Activated CD4-positive, alpha-beta memory T cell treated with anti-CD3 and anti-CD28 coated beads for 36 hours (primary cell): ENCODE measurements around the gene ACP4. TPM values are rescaled to one million over a fixed set of nuclear protein-coding genes. Genes with fewer than 3 reads are reported as not detected.
A peak's percentile ranks its signal among the peaks of the same experiment; 100 is the strongest.

Source experiments
- CTCF ChIA-PET: fragments of 350-600 bp; sonication (Branson Sonifier 250); formaldehyde crosslinking; loops from one replicate; lab custom pipeline; 2021; ENCODE audit warnings: antibody characterized with exemption, inconsistent platforms; lab: Charles Lee
- POLR2A ChIA-PET: fragments of 350-600 bp; sonication (Branson Sonifier 250); formaldehyde crosslinking; loops from one replicate; lab custom pipeline; 2021; ENCODE audit warnings: antibody characterized with exemption; lab: Charles Lee
- DNase-seq: peaks from one replicate; pipeline ENCODE4 v3.0.0-alpha.2; 2020
- H3K27ac Mint-ChIP-seq: one replicate; pipeline ENCODE4 v1.8.0; 2021; ENCODE audit warnings: mixed read lengths
- H3K27me3 Mint-ChIP-seq: one replicate; pipeline ENCODE4 v1.8.0; 2021; ENCODE audit warnings: mixed read lengths
- H3K36me3 Mint-ChIP-seq: one replicate; pipeline ENCODE4 v1.8.0; 2021; ENCODE audit warnings: mixed read lengths
- H3K4me1 Mint-ChIP-seq: one replicate; pipeline ENCODE4 v1.8.0; 2021; ENCODE audit warnings: low read depth, mixed read lengths
- H3K4me3 Mint-ChIP-seq: one replicate; pipeline ENCODE4 v1.8.0; 2021; ENCODE audit warnings: mild to moderate bottlenecking, mixed read lengths
- H3K9me3 Mint-ChIP-seq: one replicate; pipeline ENCODE4 v1.8.0; 2021; ENCODE audit warnings: mixed read lengths
- intact Hi-C: fragments of 100-400 bp; cut with micrococcal nuclease; formaldehyde crosslinking; loops from one replicate; pipeline ENCODE4 v1.15.1; 2023
- total RNA-seq, 2 experiments: library from RNA; stranded (reverse); gene quantifications; one replicate each; pipeline ENCODE4 v1.2.3, GENCODE V29; 2021

The ACP4 gene
- total RNA-seq, 2 experiments from 2014 or later: not detected

DNA sequence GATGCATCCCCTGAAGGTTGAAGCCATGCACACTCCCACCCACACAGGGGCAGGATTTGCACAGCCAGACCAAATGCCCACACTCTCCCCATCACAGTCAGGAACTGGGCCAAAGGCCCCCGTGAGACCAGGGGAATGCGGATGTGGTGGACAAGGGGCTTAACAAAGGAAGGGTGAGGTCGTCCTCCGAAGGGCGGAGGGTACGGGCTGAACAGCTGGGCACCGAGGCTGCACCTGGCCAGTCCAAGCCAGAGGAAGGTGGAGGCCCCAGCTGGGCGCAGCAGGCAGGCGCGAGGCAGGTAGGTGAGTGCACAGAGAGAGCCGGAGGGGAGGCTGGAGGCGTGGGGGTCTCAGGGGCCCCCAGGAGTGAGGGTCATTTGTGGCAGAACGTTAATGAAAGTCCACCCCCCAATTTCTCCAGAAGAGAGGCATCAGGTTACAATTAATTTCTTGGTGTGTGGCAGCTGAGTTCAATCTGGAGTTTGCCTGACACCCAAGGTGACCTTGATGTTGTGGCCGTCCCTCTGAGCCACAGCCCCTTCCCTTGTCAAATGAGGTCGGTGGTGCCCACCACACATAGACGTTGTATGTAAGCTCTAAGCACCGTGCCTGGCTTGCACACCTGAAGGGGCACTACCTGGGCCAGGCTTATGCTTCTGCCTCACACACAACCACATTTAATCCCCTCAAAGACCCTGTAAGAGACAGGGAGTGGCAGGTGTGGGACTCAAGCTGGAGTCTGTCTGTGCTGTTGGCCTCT lies 40.2 kb downstream of the ACP4 start:
- no peaks in the 10 kb centered on the region for H3K36me3 Mint-ChIP-seq
- H3K4me1 Mint-ChIP-seq: peaks cover 3% of the 10 kb centered on the region
- H3K27me3 Mint-ChIP-seq: peaks cover 43% of the 10 kb centered on the region
- no peak for DNase-seq
- no peak overlapping the region for H3K27ac Mint-ChIP-seq
- H3K4me3 Mint-ChIP-seq: no peak overlapping the region
- POLR2A ChIA-PET: no interaction called here
- no peaks in the 10 kb centered on the region for H3K9me3 Mint-ChIP-seq
- intact Hi-C loops: no loop called here
- CTCF ChIA-PET: no interaction called here

DNA sequence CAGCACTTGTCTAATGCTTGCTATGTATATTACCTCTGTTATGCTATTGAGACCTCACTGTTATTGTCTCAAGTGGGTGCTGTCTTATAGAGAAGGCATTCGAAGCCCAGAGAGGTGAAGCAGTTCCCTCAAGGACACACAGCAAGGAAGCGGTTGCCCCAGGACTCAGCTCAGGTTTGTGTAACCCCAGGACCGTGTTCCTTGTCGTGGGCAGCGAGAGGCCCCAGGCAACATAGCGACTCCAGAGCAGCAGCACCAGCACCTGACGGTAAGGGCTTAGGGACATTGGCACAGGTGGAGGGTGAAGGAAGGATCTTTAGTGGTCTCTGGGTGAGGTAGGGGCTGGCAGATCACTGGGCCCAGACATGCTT lies 40.8 kb downstream of the ACP4 start:
- ChIA-PET CTCF (no interaction called here), POLR2A (no interaction called here)
- no peak overlapping the region for H3K27ac Mint-ChIP-seq
- H3K36me3 Mint-ChIP-seq: no peaks in the 10 kb centered on the region
- no peak overlapping the region for H3K4me3 Mint-ChIP-seq
- H3K4me1 Mint-ChIP-seq: peaks cover 3% of the 10 kb centered on the region
- no peaks in the 10 kb centered on the region for H3K9me3 Mint-ChIP-seq
- H3K27me3 Mint-ChIP-seq: peaks cover 44% of the 10 kb centered on the region
- no peak for DNase-seq
- intact Hi-C loops: no loop called here

DNA sequence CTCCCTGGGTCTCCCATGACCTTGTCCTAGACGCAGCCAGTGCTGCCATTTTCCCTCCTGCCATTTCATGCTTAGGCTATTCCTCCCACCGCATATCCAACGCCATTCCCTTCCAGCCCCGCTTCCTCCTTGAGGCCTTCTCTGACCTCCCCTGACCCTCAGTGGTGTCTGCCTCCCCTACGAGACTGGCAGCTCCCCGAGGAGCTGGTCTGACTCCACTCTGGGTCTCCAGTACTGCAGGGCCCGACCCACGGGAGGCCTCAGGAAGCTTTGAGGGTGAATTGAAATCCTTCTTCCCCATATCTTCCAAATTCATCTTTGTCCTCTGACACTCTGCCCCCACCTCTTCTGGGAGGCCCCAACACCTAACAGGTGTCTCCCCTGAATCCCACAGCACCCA lies 42.5 kb downstream of the ACP4 start:
- Mint-ChIP-seq H3K27ac (no peak overlapping the region), H3K4me1 (peaks cover 3% of the 10 kb centered on the region), H3K36me3 (no peaks in the 10 kb centered on the region), H3K9me3 (no peaks in the 10 kb centered on the region), H3K27me3 (peaks cover 46% of the 10 kb centered on the region), H3K4me3 (no peak overlapping the region)
- intact Hi-C loops: no loop called here
- DNase-seq: no peak
- ChIA-PET POLR2A (no interaction called here), CTCF (no interaction called here)

DNA sequence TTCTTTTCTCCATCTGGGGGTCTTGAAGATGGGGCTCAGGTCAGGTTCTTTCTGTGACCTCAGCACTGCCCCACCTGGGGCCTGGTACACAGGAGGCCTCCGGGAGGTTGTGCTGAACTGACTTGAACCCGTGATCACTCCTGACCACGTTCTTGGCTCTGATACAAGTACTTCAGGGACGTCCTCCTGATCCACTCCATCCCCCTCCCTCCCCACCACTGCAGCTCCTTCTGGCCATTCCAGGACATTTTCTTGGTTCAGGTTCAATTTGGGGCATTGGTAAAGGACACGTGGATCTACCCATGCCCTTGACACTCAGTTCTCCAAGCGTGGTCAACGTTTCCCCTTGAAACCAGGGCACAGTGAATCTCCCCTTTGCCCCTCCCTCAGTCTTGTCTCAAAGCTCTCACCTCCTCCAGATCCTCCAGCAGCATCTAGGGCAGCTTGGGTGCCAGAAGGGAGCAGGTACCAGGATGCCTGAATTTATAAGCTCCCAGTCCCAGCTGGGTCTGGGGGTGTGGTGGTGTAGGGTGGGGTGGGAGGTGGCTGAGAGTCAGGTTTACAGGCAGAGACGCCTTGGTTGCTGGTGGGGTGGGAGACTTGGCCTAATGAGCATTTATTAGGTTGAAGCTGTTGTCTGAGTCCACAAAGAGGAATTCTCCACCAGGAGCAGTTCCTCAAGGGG lies 43.0 kb downstream of the ACP4 start, which contains the start of gene KLK15:
Gene KLK15 (minus strand): TSS at position 458 of the 685 bp plus-strand sequence. CDS start 2,082 bp downstream, outside the sequence.
- Mint-ChIP-seq H3K4me3 (no peak within 1 kb of the TSS), H3K27me3 (peaks cover 46% of the 10 kb centered on the region), H3K36me3 (no peaks in the 10 kb centered on the region), H3K4me1 (peaks cover 3% of the 10 kb centered on the region), H3K9me3 (no peaks in the 10 kb centered on the region), H3K27ac (no peak within 1 kb of the TSS)
- ChIA-PET CTCF (no interaction called here), POLR2A (no interaction called here)
- DNase-seq: no peak
- intact Hi-C loops: no loop called here

DNA sequence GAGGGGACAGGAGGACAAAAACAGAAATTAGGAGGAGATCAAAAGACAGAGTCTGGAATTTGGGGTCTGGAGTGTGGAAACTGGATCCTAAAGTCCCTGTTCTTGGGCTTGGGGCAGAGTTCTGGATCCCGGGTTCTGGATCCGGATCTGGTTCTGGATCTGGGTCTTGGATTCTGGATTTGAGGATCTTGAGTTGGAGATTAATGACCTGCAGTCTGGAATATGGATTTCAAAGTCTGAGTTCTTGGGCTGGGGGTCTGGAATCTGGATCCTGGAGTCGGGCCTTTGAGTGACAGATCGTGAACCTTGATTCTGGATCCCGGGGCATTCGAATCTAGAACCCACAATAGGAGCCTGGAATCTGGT lies 43.6 kb downstream of the ACP4 start:
- Mint-ChIP-seq H3K36me3 (no peaks in the 10 kb centered on the region), H3K4me3 (no peak overlapping the region), H3K4me1 (peaks cover 3% of the 10 kb centered on the region), H3K27ac (no peak overlapping the region), H3K9me3 (no peaks in the 10 kb centered on the region), H3K27me3 (peaks cover 47% of the 10 kb centered on the region)
- ChIA-PET CTCF (no interaction called here), POLR2A (no interaction called here)
- no peak for DNase-seq
- intact Hi-C loops: no loop called here

DNA sequence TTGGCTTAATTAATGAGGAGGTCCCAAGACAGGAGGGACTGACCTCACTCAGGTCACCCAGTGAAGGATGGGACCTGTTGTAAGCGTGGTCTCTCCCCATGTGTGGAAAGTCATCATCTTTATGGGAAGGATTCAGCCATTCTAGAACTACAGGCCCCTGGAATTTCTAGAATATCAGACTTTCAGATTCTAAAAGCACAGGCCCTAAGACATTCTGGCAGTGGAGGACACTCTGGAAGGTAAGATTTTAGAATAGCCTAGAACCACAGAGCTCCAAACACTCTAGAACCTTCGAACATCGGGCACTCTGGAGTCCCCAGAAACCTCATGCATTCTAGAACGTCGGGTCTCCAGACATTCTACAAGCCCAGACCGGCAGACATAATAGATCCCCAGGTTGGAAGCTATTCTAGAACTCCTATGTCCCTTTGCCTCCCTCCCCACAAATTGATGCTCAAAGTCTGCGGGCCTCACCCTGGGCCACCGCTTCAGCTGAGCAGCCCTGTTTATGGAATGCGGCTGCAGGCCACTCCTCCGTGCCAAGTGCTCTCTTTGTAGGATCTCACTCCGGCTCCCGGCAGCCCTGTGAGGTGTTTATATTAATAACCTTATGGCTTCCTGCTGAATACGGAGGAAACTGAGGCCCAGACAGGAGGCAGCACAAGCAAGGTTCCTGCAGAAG lies 45.0 kb downstream of the ACP4 start:
- Mint-ChIP-seq H3K4me3 (peak overlapping the region; percentile 73), H3K36me3 (no peaks in the 10 kb centered on the region), H3K27me3 (peaks cover 42% of the 10 kb centered on the region), H3K9me3 (no peaks in the 10 kb centered on the region), H3K4me1 (peaks cover 3% of the 10 kb centered on the region), H3K27ac (no peak overlapping the region)
- ChIA-PET CTCF (interaction anchor here (1.4 kb wide), 1 partner anchor 16 kb away, joined by 3 read pairs; no protein-coding TSS in a partner anchor), POLR2A (no interaction called here)
- DNase-seq: no peak
- intact Hi-C loops: no loop called here

DNA sequence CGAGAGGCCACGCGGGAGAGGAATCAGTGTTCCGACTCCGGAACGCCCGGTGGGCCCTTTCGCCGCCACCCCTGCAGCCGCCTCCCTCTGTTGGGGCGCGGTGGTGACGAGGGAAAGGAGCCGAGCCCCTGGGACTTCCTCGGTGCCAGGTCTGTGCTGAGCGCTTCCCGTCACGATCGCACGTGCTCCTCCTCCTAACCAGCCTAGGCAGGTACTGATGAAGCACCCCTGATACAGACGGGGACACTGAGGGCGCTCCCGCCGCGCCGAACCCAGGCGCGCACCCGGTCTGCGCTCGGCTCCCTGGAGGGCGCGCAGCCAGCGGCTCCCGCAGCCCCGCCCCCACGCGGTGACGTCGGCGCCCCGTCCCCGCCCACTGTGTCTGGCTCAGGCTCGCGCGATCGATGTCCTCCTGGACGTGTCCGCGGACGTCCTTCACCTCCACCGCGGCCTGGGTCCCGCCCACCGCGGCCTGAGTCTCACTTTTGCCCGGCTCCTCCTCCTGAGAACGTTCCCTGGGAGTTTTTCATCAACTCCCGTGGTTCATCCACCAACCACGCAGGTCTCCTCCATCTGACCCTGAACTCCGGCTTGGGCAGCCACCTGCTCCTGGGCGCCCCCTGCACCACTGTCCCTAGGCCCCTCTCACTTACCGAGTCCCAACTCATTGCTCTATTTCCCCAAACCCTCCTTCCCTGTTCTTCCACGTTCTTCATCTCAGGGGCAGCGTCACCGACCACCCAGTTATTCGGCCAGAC lies 45.7 kb downstream of the ACP4 start:
- Mint-ChIP-seq H3K4me3 (peak overlapping the region; percentile 73), H3K27me3 (peaks cover 44% of the 10 kb centered on the region), H3K36me3 (no peaks in the 10 kb centered on the region), H3K27ac (no peak overlapping the region), H3K9me3 (no peaks in the 10 kb centered on the region), H3K4me1 (peaks cover 3% of the 10 kb centered on the region)
- DNase-seq: peak; percentile 84
- POLR2A ChIA-PET: no interaction called here
- intact Hi-C loops: no loop called here
- CTCF ChIA-PET: no interaction called here

DNA sequence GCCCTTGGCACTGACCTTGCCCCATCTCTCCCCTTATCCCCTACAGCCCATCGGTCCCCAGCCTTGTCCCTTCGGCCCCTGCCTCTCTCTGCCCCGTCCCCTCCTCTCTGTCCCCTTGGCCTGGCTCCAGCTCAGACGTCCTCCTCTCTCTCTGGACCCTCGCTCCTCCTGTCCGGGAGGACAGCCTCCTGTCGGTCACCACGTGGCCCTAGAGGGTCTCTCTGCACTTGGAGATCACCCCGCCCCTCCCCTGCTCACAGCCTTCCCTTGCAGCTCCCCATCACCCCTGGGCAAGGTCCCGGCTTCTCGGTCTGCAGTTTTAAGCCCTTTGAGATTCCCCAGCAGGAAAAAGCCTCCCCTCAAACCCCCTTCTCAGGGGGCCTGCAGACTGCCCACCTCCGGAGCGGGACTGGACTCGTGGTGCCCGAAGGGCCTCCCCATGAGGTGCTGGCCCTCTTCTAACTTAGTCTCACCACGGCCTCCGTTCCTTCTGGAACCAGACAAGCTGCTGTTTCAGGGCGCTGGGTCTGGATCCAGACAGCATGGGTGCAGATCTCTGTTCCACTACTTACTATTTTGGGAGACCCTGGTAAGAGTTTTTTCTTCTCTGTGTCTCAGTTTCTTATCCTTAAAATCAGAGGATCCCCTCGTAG lies 46.5 kb downstream of the ACP4 start:
- intact Hi-C loops: no loop called here
- Mint-ChIP-seq H3K9me3 (no peaks in the 10 kb centered on the region), H3K27me3 (peaks cover 38% of the 10 kb centered on the region), H3K27ac (no peak overlapping the region), H3K4me1 (peaks cover 3% of the 10 kb centered on the region), H3K4me3 (peak overlapping the region; percentile 62), H3K36me3 (no peaks in the 10 kb centered on the region)
- CTCF ChIA-PET: no interaction called here
- no peak for DNase-seq
- POLR2A ChIA-PET: interaction anchor here (1.2 kb wide), 1 partner anchor 32 kb away, joined by 3 read pairs; no protein-coding TSS in a partner anchor

DNA sequence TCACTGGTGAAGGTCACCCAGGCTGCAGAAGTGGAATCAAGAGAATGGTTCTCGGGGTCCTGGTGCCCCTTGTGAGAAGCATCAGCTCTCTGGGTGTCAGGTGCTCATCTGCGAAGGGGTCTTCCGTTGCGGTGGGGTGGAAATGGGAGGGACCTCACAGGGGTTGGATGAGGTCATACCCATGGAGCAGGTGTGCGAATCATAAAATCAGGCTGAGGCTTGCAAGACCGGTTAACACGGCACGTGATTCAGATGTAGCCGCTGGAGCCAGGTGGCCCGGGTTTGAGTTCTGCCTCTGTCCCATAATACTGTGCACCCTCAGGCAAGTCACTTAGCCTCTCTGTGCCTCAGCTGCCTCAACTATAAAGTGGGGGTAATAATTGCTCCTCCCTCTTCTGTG lies 47.1 kb downstream of the ACP4 start:
- ChIA-PET POLR2A (interaction anchor here (1.2 kb wide), 1 partner anchor 32 kb away, joined by 3 read pairs; no protein-coding TSS in a partner anchor), CTCF (no interaction called here)
- Mint-ChIP-seq H3K4me1 (peaks cover 3% of the 10 kb centered on the region), H3K36me3 (no peaks in the 10 kb centered on the region), H3K27me3 (peaks cover 41% of the 10 kb centered on the region), H3K4me3 (no peak overlapping the region), H3K27ac (no peak overlapping the region), H3K9me3 (peaks cover 1% of the 10 kb centered on the region)
- intact Hi-C loops: no loop called here
- DNase-seq: no peak

DNA sequence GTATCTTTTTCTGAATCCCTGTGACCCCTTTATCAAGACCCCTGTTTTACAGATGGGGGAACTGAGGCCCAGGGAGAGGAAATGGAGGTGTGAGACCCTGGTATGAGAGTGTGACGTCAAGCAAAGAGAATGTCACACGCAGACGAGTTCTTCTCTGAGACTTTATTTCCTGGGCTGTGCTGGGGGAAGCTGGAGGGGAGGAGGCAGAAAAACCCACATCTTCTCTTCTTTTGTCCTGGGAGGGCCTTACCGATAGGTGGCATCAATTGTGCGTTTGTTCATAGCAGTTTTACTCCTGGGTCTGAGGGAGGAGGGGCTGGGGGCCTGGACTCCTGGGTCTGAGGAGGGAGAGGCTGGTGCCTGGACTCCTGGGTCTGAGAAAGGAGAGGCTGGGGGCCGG lies 48.0 kb downstream of the ACP4 start:
- POLR2A ChIA-PET: no interaction called here
- Mint-ChIP-seq H3K27ac (no peak overlapping the region), H3K27me3 (peaks cover 37% of the 10 kb centered on the region), H3K9me3 (peaks cover 8% of the 10 kb centered on the region), H3K36me3 (no peaks in the 10 kb centered on the region), H3K4me3 (no peak overlapping the region), H3K4me1 (peaks cover 3% of the 10 kb centered on the region)
- CTCF ChIA-PET: no interaction called here
- intact Hi-C loops: no loop called here
- DNase-seq: no peak

DNA sequence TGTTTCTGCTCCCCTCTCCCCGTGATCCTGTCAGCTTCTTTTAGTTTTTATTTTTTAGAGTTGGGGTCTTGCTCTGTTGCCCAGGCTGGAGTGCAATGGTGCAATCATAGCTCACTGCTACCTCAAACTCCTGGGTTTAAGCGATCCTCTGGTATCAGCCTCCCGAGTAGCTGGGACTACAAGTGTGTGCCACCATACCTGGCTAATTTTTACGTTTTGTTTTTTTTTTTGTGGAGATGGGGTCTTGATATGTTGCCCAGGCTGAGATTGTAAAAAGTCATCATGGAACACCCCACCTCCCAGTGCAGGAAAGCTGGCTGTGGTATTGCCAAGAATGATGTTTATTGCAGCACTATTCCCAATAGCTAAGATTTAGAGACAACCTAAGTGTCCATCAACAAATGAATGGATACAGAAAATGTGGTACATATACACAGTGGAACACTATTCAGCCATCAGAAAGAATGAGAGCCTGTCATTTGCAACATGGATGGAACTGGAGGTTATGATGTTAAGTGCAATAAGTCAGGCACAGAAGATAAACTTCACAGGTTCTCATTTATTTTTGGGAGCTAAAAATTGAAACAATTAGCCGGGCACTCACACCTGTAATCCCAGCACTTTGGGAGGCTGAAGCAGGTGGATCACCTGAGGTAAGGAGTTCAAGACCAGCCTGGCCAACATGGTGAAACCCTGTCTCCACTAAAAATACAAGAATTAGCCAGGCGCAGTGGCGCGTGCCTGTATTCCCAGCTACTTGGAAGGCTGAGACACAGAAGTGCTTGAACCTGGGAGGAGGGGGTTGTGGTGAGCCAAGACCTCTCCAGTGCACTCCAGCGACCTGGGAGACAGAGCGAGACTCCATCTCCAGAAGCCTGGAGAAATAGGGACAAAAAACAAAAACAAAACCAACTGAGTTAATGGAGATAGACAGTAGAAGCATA lies 49.8 kb downstream of the ACP4 start:
- CTCF ChIA-PET: no interaction called here
- DNase-seq: no peak
- POLR2A ChIA-PET: no interaction called here
- peaks cover 3% of the 10 kb centered on the region for H3K4me1 Mint-ChIP-seq
- no peak overlapping the region for H3K27ac Mint-ChIP-seq
- peaks cover 28% of the 10 kb centered on the region for H3K27me3 Mint-ChIP-seq
- H3K36me3 Mint-ChIP-seq: no peaks in the 10 kb centered on the region
- H3K9me3 Mint-ChIP-seq: peaks cover 22% of the 10 kb centered on the region
- no peak overlapping the region for H3K4me3 Mint-ChIP-seq
- intact Hi-C loops: no loop called here
